HG03457 (cell line): ENCODE measurements around the gene CSN3.
"Not testable (repeated sequence)": the region's sequence is repeated elsewhere in the genome, so short reads cannot be mapped to it uniquely, and the experiment has no call there.

Source experiments
- ATAC-seq: cut with Tn5 transposase; IDR thresholded peaks from one replicate; pipeline ENCODE4 v1.9.1; 2021; ENCODE audit warnings: moderate number of reproducible peaks; ENCODE audit not compliant: unreplicated experiment

The CSN3 gene, protein sequence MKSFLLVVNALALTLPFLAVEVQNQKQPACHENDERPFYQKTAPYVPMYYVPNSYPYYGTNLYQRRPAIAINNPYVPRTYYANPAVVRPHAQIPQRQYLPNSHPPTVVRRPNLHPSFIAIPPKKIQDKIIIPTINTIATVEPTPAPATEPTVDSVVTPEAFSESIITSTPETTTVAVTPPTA

DNA sequence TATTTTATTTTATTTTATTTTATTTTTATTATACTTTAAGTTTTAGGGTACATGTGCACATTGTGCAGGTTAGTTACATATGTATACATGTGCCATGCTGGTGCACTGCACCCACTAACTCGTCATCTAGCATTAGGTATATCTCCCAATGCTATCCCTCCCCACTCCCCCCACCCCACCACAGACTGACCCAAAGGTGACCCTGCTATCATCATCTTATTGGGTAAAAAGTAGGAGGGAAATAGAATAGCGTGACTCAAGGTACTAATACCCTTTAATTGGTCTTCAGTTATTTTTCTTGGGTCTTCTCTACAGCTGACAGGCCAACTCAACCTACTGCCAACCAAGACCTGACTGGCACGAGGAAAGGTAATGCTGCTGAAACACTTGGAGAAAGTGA lies at the start of gene CSN3:
TSS of gene CSN3 (plus strand) at position 301 of the 400 bp plus-strand sequence. CDS start 2,223 bp downstream, outside the sequence.
- ATAC-seq = not testable (repeated sequence)

GRCh38 chr4:70192895-70193294 lies 49.5 kb upstream of the CSN3 start:
- ATAC-seq = no peak

DNA sequence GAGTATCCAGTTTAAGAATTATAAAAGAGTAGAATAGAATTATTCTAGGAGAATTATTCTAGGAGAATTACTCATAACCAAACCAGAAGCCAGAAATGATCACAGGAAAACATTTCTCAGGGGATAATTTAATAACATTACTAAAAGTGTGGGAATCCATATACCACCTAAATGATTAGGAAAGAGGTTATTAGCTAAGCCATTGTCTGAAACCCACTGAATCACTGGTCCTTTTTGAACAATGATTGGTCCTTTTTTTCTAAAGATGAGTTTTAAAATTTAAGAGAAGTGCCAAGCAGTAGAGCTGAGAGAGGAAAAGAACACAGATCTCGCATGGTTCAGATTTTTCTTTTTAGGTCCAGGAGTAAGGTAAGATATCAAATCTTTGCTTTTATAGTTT lies 47.0 kb upstream of the CSN3 start, which contains the start of gene ODAM:
TSS of gene ODAM (plus strand) at position 301 of the 400 bp plus-strand sequence. CDS start 819 bp downstream, outside the sequence.
- no peak for ATAC-seq

GRCh38 chr4:70196857-70197256 lies 45.5 kb upstream of the CSN3 start:
- no peak for ATAC-seq

DNA sequence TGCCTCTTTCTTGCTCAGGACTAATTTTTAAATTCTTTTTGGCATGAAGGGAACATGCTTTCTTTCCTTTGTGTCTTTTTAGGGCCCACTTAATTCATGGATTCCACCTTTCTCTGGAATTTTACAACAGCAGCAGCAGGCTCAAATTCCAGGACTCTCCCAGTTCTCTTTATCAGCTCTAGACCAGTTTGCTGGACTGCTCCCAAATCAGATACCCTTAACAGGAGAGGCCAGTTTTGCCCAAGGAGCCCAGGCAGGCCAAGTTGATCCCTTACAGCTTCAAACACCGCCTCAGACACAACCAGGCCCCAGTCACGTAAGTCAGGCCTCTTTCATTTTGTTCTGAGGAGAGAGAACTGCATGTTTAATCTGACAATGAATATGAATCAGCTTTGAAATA lies 44.6 kb upstream of the CSN3 start:
- no peak for ATAC-seq

GRCh38 chr4:70203601-70204000 lies 38.8 kb upstream of the CSN3 start:
- no peak for ATAC-seq

DNA sequence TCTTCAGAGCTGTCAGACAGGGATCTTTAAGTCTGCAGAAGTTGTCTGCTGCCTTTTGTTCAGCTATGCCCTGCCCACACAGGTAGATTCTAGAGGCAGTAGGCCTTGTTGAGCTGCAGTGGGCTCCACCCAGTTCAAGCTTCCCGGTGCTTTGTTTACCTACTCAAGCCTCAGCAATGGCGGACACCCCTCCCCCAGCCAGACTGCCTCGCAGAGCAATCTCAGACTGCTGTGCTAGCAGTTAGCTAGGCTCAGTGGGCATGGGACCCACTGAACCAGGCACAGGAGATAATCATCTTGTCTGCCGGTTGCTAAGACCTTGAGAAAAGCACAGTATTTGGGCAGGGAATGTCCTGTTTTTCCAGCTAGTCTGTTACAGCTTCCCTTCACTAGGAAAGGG lies 29.6 kb upstream of the CSN3 start:
- not testable (repeated sequence) for ATAC-seq

GRCh38 chr4:70216109-70216508 lies 26.3 kb upstream of the CSN3 start:
- not testable (repeated sequence) for ATAC-seq

GRCh38 chr4:70216550-70216949 lies 25.8 kb upstream of the CSN3 start:
- not testable (repeated sequence) for ATAC-seq

DNA sequence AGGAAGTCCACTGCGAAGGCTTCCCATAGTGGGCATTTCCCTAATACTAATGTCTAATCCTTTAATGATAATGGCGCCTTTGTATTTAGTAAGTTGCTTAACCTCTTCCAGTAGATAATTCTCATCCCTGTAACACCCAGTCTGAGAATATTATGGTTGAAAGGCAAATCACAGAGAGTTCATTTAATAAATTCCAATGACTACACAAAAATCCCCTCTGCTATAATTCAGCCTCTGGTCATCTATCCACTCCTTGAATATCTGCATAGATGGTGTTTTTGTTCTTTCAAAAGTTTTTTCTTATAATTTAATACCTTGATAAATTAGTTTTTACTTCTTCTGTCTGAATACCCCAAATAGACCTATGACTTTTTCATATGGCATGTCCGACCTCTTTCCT lies 21.0 kb upstream of the CSN3 start:
- ATAC-seq = not testable (repeated sequence)

DNA sequence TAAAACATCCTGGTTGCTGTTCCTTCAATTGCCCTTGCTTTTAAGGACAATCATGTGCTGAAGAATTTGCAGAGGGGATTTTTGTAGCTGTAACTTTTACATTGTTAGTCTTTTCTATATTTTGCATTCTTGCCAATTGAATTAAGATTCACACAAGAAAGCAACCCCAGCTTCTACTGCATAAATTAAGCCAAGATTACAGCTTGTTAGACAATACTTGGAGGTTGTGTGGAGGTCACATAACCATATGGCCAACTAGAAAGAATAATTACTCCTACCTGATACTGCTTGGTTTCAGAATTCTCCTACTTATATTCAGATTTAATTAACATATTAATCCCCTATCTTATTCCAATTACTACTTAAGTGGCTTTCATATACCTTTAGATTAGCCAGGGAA lies 20.6 kb upstream of the CSN3 start:
- not testable (repeated sequence) for ATAC-seq

- no peak for ATAC-seq
Observed at GRCh38 chr4:70225824-70226223, 16.6 kb upstream of the CSN3 start, which contains the start of gene FDCSP. FDCSP (plus strand) TSS chr4:70226124; CDS start chr4:70231195, 5,071 bp downstream.

DNA sequence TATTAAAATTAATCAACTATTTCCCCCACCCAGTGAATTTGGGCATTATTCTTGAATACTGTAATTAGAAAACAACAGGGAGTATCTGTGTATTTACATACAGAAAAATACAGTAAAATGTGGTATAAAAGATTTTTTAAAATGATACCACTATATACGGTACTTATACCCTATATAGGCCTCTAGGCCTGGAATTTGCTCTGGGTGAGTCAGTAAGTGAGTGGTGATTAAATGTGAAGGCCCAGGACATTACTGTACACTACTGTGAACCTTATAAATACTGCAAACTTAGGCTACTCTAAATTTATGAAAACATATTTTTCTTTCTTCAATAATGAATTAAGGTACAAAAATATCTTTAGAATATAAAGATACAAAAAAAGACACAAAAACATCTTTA lies 6.3 kb upstream of the CSN3 start:
- no peak for ATAC-seq

- ATAC-seq = no peak
Observed at GRCh38 chr4:70239131-70239883, 3.1 kb upstream of the CSN3 start.

- ATAC-seq = no peak
Observed at GRCh38 chr4:70239884-70240591, 2.4 kb upstream of the CSN3 start.

- no peak for ATAC-seq
Observed at GRCh38 chr4:70243091-70243490, 694 bp downstream of the CSN3 start.

GRCh38 chr4:70251250-70251944 lies 9.0 kb downstream of the CSN3 start:
- no peak for ATAC-seq

GRCh38 chr4:70251945-70252277 lies 9.5 kb downstream of the CSN3 start:
- ATAC-seq = no peak

DNA sequence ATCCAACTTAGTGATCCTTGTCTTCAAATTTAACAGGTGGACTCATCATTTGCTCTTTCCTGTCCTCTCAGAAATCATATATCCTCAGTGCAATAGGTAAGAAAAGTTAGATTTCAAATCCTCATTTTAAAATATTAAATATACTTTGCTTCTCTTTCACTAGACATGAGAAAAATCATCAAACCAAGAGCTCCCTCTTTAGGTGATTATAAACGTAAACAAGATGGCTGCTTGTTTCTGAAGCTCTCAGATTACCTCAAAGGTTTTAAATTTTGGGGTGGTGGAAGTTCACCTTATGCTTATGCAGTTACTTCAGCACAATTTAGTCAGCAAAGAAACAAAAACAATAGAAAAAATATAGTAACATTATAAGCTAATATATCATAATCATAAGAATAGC lies 27.3 kb downstream of the CSN3 start:
- ATAC-seq = no peak

DNA sequence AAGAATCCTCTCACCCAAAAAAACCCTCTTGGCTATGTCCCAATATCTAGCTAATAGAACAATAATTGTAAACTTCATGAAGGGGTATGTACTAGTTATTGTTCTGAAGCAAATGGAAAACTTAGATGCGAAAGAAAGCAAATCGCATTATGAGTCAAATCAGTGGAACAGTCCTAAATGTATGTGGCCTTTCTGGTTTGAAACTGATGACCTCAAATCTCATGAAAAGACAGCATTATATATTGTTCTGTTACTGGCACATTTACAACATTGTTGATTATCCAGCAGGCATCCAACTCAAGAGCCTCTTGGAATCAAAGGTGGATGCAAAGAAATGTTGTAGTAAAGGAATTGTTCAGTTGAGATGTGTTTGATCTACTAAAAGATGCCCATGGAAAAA lies 34.7 kb downstream of the CSN3 start:
- ATAC-seq = no peak

GRCh38 chr4:70280567-70280966 lies 38.2 kb downstream of the CSN3 start:
- ATAC-seq = no peak
